Tibial nerve (tissue), 4 donors: ENCODE data around the gene SLX9. TPM values are rescaled to one million over a fixed set of nuclear protein-coding genes. Genes with fewer than 3 reads are reported as not detected.

Source experiments
- DNase-seq, 2 donors: peaks; one replicate each; pipeline ENCODE4 v3.0.0-alpha.2; 2019; ENCODE audit warnings: low spot score in 2 of 2
- H3K27ac ChIP-seq, 4 donors: fragments of 200-600 bp; sonication (generic) in 3 of 4; one replicate each; pipeline ENCODE4 v1.5.1; 2017 to 2019; ENCODE audit warnings: mild to moderate bottlenecking in 1 of 4
- H3K27me3 ChIP-seq, 2 donors: fragments of 200-600 bp; sonication (generic) in 1 of 2; one replicate each; pipeline versions ENCODE4 v1.5.1 to v1.6.0; 2017 to 2019
- H3K36me3 ChIP-seq, 3 donors: fragments of 200-600 bp; sonication (generic); one replicate each; pipeline ENCODE4 v1.5.1; 2018 to 2019
- H3K4me1 ChIP-seq, 4 donors: fragments of 200-600 bp; sonication (generic) in 3 of 4; one replicate each; pipeline ENCODE4 v1.5.1; 2017 to 2019
- H3K4me3 ChIP-seq, 4 donors: fragments of 200-600 bp; sonication (generic) in 3 of 4; one replicate each; pipeline ENCODE4 v1.5.1; 2017 to 2019; ENCODE audit warnings: mild to moderate bottlenecking in 1 of 4, moderate library complexity in 1 of 4
- H3K9me3 ChIP-seq, 4 donors: fragments of 200-600 bp; sonication (generic) in 3 of 4; one replicate each; pipeline ENCODE4 v1.5.1; 2017 to 2019
- EP300 ChIP-seq, 2 donors: sonication (generic); formaldehyde crosslinking; IDR thresholded peaks; one replicate each; pipeline ENCODE4 v1.6.1; 2017; ENCODE audit warnings: antibody characterized with exemption in 2 of 2, mild to moderate bottlenecking in 1 of 2
- POLR2A ChIP-seq, 2 donors: fragments of 450-650 bp; IDR thresholded peaks; one replicate each; pipeline ENCODE4 v1.6.1; 2017; ENCODE audit warnings: antibody characterized with exemption in 2 of 2, mild to moderate bottlenecking in 2 of 2, moderate library complexity in 2 of 2
- WGBS, 2 donors: methylation state at CpG; one replicate each; pipeline ENCODE4 v1.1.5; 2018; 5-methylcytosine and 5-hydroxymethylcytosine counted together
- total RNA-seq, 4 donors: library from RNA; depleted of rRNA; stranded (reverse); fragments of >200 nt; gene quantifications; one replicate each; pipeline ENCODE4 v1.1.0, GENCODE V29; 2016
- TF ChIP-seq, protein P1 (sequence below), 5 experiments: fragments of 200-600 bp in 3 of 5; fragments of 450-650 bp in 2 of 5; sonication (generic) in 3 of 5; IDR thresholded peaks; one replicate each; pipeline ENCODE4 v1.5.1; 2016 to 2019; ENCODE audit warnings: antibody characterized with exemption in 5 of 5, mild to moderate bottlenecking in 3 of 5, moderate library complexity in 2 of 5

SLX9 gene
- total RNA-seq, 4 donors from 2014 or later = 3.7 to 19.8 (median 13.3) TPM

DNA sequence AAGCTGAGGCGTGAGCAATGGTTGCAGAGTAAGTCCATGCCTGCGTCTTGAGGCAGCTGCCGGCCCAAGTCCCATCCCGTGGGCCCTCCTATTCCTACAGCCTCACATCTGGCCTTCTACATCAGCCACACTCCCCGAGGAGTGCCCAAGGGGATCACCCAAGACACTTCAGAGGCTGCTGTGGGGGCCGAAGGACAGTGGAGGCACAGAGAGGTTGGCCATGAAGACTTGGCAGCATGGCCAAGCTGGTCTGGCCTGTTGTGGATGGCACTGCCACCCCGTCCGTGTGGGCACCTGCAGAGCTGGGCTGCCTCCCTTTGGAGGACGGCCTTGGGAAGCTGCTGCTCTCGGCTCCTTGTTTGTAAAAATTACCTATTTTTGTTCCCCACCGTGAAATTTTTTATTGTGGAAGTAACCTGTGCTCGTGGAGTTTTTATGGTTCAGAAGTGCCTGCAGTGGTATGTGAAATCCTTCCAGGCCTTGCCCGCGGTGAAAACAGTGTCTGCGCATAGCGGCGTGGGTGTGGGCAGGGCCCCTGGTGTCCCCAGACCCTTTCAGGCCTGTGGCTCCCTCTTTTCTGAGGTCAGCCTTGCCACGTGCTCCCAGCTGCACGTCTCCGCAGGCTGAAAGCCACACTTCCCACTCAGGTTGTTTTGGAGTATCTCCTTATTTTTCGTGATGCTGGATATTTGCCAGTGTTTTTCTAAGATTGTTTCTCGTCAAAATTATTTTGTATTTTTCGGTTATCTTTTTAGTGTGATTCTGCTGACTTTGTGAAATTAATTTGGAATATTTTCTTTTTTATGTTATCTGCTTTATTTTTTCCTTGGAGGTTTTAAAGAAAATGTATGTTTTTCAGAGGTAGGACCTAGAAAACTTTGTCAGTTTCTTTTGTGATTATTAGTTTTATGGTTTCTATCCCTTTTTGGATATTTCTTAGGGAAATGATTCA lies 20.6 kb downstream of the SLX9 start:
- Histone ChIP-seq H3K9me3 (no peaks in the 10 kb centered on the region), H3K4me3 (no peak overlapping the region), H3K27me3 (no peaks in the 10 kb centered on the region), H3K27ac (peak overlapping the region in 3 of 4 donors; percentile 11 to 83 (median 78)), H3K36me3 (peaks cover 0 to 13% (median 0%) of the 10 kb centered on the region in 3 donors), H3K4me1 (peaks cover 0 to 82% (median 39%) of the 10 kb centered on the region in 4 donors)
- WGBS, 2 donors = 80 to 89% methylated on average over 23 of the region's 23 CpGs
- no peak for DNase-seq
- TF ChIP-seq POLR2A (IDR thresholded peaks at IDR 0.05) (no peak), EP300 (IDR thresholded peaks at IDR 0.05) (no peak)
- TF ChIP-seq, protein P1, sequence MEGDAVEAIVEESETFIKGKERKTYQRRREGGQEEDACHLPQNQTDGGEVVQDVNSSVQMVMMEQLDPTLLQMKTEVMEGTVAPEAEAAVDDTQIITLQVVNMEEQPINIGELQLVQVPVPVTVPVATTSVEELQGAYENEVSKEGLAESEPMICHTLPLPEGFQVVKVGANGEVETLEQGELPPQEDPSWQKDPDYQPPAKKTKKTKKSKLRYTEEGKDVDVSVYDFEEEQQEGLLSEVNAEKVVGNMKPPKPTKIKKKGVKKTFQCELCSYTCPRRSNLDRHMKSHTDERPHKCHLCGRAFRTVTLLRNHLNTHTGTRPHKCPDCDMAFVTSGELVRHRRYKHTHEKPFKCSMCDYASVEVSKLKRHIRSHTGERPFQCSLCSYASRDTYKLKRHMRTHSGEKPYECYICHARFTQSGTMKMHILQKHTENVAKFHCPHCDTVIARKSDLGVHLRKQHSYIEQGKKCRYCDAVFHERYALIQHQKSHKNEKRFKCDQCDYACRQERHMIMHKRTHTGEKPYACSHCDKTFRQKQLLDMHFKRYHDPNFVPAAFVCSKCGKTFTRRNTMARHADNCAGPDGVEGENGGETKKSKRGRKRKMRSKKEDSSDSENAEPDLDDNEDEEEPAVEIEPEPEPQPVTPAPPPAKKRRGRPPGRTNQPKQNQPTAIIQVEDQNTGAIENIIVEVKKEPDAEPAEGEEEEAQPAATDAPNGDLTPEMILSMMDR (IDR thresholded peaks at IDR 0.05) = no peak

DNA sequence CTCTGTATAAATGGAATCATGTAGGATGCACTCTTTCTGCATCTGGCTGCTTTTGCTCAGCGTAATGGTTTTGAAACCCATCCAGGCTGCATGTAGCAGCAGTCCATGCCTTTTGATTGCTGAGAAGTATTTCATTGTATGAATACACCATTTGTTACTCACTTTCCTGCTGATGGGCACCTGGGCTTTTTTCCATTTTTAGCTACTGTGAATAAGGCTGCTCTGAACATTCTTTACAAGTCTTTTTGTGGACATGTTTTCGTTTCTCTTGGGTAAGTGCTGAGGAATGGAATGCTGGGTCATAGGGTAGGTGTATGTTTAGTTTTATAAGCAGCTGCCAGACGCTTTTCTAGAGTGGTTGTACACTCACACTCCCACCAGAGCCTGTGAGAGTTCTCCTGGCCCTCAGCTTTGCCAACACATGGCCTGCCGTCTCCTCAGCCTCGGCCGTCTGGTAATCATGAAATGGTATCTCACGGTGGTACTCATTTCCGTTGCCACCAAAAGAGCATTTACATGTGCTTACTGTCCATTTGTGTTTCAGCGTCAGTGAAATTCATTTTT lies 22.7 kb downstream of the SLX9 start:
- H3K4me1 ChIP-seq = peaks cover 0 to 86% (median 45%) of the 10 kb centered on the region in 4 donors
- H3K27ac ChIP-seq = peak overlapping the region in 2 of 4 donors; percentile 44 to 84

DNA sequence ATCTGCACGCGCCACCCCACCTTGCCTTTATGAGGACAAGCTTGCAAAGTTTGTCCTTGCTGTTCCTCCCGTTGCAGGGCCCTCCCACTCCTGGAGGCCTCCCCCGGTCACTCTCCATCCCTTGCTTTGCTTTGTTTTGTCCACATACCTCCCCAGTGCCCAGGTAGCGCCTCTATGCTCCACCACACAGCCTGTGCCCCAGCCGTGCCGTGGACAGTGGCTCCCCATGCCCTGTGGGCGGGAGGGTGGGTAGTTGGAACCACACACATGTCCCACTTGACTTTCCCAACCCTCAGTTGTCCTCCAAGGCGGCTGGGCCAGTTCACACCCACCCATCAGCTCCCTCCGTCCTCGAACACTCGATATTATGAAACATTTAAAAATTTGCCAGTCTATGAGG lies 24.6 kb downstream of the SLX9 start:
- peaks cover 0 to 77% (median 33%) of the 10 kb centered on the region in 4 donors for H3K4me1 ChIP-seq
- 92 to 93% methylated on average over 12 of the region's 12 CpGs for WGBS, 2 donors

More for the DNA sequence above, 22.7 kb downstream of the SLX9 start:
- no peak for DNase-seq
- H3K9me3 ChIP-seq = no peaks in the 10 kb centered on the region
- TF ChIP-seq EP300 (IDR thresholded peaks at IDR 0.05) (no peak), POLR2A (IDR thresholded peaks at IDR 0.05) (no peak)
- TF ChIP-seq, protein P1 (IDR thresholded peaks at IDR 0.05) = no peak
- 32% methylated on average over 9 of the region's 9 CpGs for WGBS, 2 donors
- H3K4me3 ChIP-seq = no peak overlapping the region
- peaks cover 0 to 11% (median 0%) of the 10 kb centered on the region in 3 donors for H3K36me3 ChIP-seq
- H3K27me3 ChIP-seq = no peaks in the 10 kb centered on the region

DNA sequence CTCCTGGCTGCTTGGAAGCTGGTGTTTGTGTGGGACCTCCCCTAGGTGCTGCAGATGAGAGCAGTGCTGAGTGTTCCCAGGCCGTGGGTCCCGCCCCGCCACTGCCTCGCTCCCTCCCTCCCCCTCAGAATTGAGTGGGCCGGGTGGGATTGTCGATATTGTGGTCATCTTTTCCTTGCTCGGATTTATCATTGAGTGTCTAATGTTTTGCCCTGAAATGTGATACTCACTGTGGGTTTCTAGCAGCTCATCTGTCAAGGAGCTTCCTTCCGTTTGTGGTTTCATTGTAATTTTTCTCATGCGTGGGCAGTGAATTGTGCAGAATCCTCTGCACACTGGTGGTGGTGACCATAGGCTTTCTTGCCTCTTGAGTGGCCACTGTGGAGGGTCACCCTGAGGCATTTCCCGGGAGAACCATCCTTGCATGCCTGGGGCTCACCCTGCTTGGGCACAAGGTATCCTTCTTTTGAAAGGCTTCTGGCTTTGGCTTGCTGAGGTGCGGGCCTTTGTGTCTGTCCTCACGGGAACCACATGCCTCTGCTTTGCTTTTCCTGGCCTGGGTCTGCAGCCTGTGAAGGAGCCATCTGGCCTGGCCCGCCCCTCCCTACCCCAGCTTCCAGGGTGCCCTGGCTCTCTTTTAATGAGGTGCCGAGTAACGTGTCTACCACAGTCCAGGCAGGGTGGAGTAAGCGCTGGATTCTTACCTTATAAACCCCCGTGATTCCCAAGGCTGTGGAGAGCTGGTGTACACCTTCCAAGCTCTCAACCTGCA lies 25.6 kb downstream of the SLX9 start:
- H3K4me1 ChIP-seq = peaks cover 0 to 67% (median 23%) of the 10 kb centered on the region in 4 donors
- no peak overlapping the region for H3K27ac ChIP-seq
- no peaks in the 10 kb centered on the region for H3K27me3 ChIP-seq
- H3K4me3 ChIP-seq = no peak overlapping the region
- TF ChIP-seq EP300 (IDR thresholded peaks at IDR 0.05) (no peak), POLR2A (IDR thresholded peaks at IDR 0.05) (no peak)
- TF ChIP-seq, protein P1 (IDR thresholded peaks at IDR 0.05) = no peak
- H3K9me3 ChIP-seq = no peaks in the 10 kb centered on the region
- peaks cover 0 to 35% (median 0%) of the 10 kb centered on the region in 3 donors for H3K36me3 ChIP-seq
- 80 to 82% methylated on average over 17 of the region's 17 CpGs for WGBS, 2 donors
- no peak for DNase-seq

More for the DNA sequence above, 24.6 kb downstream of the SLX9 start:
- Histone ChIP-seq H3K27ac (no peak overlapping the region), H3K4me3 (no peak overlapping the region), H3K27me3 (no peaks in the 10 kb centered on the region), H3K36me3 (peaks cover 0 to 28% (median 0%) of the 10 kb centered on the region in 3 donors), H3K9me3 (no peaks in the 10 kb centered on the region)
- TF ChIP-seq, protein P1 (IDR thresholded peaks at IDR 0.05) = no peak
- TF ChIP-seq POLR2A (IDR thresholded peaks at IDR 0.05) (no peak), EP300 (IDR thresholded peaks at IDR 0.05) (no peak)
- DNase-seq = no peak
